Thoracic aorta (tissue), 2 donors: ENCODE measurements around the gene MBD5. TPM values are rescaled to one million over a fixed set of nuclear protein-coding genes. Genes with fewer than 3 reads are reported as not detected.

Experiments
- ATAC-seq: fragments of 150-250 bp; one replicate; pipeline ENCODE4 v1.8.0; 2017; ENCODE audit warnings: low read depth; ENCODE audit not compliant: insufficient number of reproducible peaks, low FRiP score
- DNase-seq: peaks from one replicate; pipeline ENCODE4 v3.0.0-alpha.2; 2020; ENCODE audit warnings: low spot score
- H3K27ac ChIP-seq, 2 donors: fragments of 200-600 bp; sonication (generic); 1 replicate in 1 of 2; 2 replicates in 1 of 2; pipeline ENCODE4 v1.5.1; 2016; ENCODE audit warnings: mild to moderate bottlenecking in 2 of 2, moderate library complexity in 2 of 2
- H3K27me3 ChIP-seq: fragments of 200-600 bp; sonication (generic); replicated peaks from 2 replicates; pipeline ENCODE4 v1.6.0; 2016; ENCODE audit warnings: mild to moderate bottlenecking; ENCODE audit not compliant: insufficient read depth
- H3K36me3 ChIP-seq: fragments of 200-600 bp; sonication (generic); one replicate; pipeline ENCODE4 v1.5.1; 2016
- H3K4me1 ChIP-seq, 2 donors: fragments of 200-600 bp; sonication (generic); 1 replicate in 1 of 2; 2 replicates in 1 of 2; pipeline versions ENCODE4 v1.5.1 to v1.6.0; 2016; ENCODE audit warnings: low read depth in 2 of 2, mild to moderate bottlenecking in 1 of 2; ENCODE audit not compliant: control insufficient read depth in 1 of 2
- H3K4me3 ChIP-seq: fragments of 200-600 bp; sonication (generic); 2 replicates; pipeline ENCODE4 v1.5.1; 2016; ENCODE audit warnings: mild to moderate bottlenecking
- H3K9me3 ChIP-seq: fragments of 200-600 bp; sonication (generic); 2 replicates; pipeline ENCODE4 v1.5.1; 2016
- CTCF ChIP-seq: fragments of 200-600 bp; sonication (generic); IDR thresholded peaks from one replicate; pipeline ENCODE4 v1.5.1; 2019; ENCODE audit warnings: antibody characterized with exemption
- total RNA-seq, 2 donors: library from RNA; depleted of rRNA; stranded (reverse); fragments of >200 nt; gene quantifications; one replicate each; pipeline versions ENCODE4 v1.1.0 to v1.2.3, GENCODE V29; 2016

MBD5 gene
- total RNA-seq, 2 donors from 2014 or later = 35.1 to 50.3 TPM

- no peak for ATAC-seq
Observed at GRCh38 chr2:148513427-148513826, 492.5 kb downstream of the MBD5 start.

GRCh38 chr2:148515120-148515519 lies 494.2 kb downstream of the MBD5 start:
- Histone ChIP-seq H3K36me3 (no peaks in the 10 kb centered on the region), H3K9me3 (no peaks in the 10 kb centered on the region), H3K4me1 (peaks cover 3 to 26% of the 10 kb centered on the region in 2 donors), H3K27me3 (no peaks in the 10 kb centered on the region), H3K4me3 (no peak overlapping the region), H3K27ac (peak overlapping the region in 1 of 2 donors; percentile 55)
- ATAC-seq (no peak), DNase-seq (no peak)
- TF ChIP-seq CTCF = no peak

More at GRCh38 chr2:148513427-148513826, 492.5 kb downstream of the MBD5 start:
- no peaks in the 10 kb centered on the region for H3K27me3 ChIP-seq
- peaks cover 3 to 39% of the 10 kb centered on the region in 2 donors for H3K4me1 ChIP-seq
- no peak for DNase-seq
- TF ChIP-seq CTCF = no peak
- no peaks in the 10 kb centered on the region for H3K9me3 ChIP-seq
- no peaks in the 10 kb centered on the region for H3K36me3 ChIP-seq
- H3K27ac ChIP-seq = no peak overlapping the region
- H3K4me3 ChIP-seq = no peak overlapping the region

GRCh38 chr2:148515976-148516375 lies 495.1 kb downstream of the MBD5 start:
- H3K36me3 ChIP-seq = no peaks in the 10 kb centered on the region

GRCh38 chr2:148517296-148517695 lies 496.4 kb downstream of the MBD5 start:
- Histone ChIP-seq H3K4me3 (no peak overlapping the region), H3K27ac (no peak overlapping the region), H3K27me3 (no peaks in the 10 kb centered on the region), H3K9me3 (no peaks in the 10 kb centered on the region), H3K36me3 (no peaks in the 10 kb centered on the region), H3K4me1 (peaks cover 3 to 23% of the 10 kb centered on the region in 2 donors)
- ATAC-seq = no peak
- TF ChIP-seq CTCF = no peak
- no peak for DNase-seq

More at GRCh38 chr2:148515976-148516375, 495.1 kb downstream of the MBD5 start:
- Histone ChIP-seq H3K27ac (peak overlapping the region in 1 of 2 donors; percentile 55), H3K4me3 (peak overlapping the region; percentile 30), H3K4me1 (peaks cover 3 to 23% of the 10 kb centered on the region in 2 donors), H3K9me3 (no peaks in the 10 kb centered on the region), H3K27me3 (no peaks in the 10 kb centered on the region)
- no peak for TF ChIP-seq CTCF
- ATAC-seq = no peak
- DNase-seq = no peak

GRCh38 chr2:148517822-148518221 lies 496.9 kb downstream of the MBD5 start:
- Histone ChIP-seq H3K4me1 (peaks cover 3 to 23% of the 10 kb centered on the region in 2 donors), H3K27ac (no peak overlapping the region), H3K27me3 (no peaks in the 10 kb centered on the region), H3K36me3 (no peaks in the 10 kb centered on the region), H3K9me3 (no peaks in the 10 kb centered on the region), H3K4me3 (no peak overlapping the region)
- no peak for ATAC-seq
- DNase-seq = no peak
- TF ChIP-seq CTCF = no peak
